PFSK-1 (cell line): ENCODE data around the gene UBE2D2.

Source experiments
- FOXP2 ChIP-seq: optimal IDR thresholded peaks from 2 replicates; pipeline ENCODE3; 2011; ENCODE audit warnings: borderline replicate concordance, control low read depth, inconsistent platforms; ENCODE audit not compliant: insufficient read depth; ENCODE audit errors: extremely low read length, extremely low read depth
- POLR2AphosphoS5 ChIP-seq: IDR thresholded peaks from 2 replicates; pipeline ENCODE4 v1.6.1; 2012; ENCODE audit warnings: low read depth, mild to moderate bottlenecking, control low read depth, low read length, moderate library complexity
- REST ChIP-seq, 2 experiments: IDR thresholded peaks; 2 replicates each; pipeline versions ENCODE4 v1.6.1 to v1.8.0; 2011 to 2012; ENCODE audit warnings: low read depth in 2 of 2, low read length in 2 of 2, control low read depth in 1 of 2, inconsistent platforms in 1 of 2, mild to moderate bottlenecking in 1 of 2, moderate library complexity in 1 of 2; ENCODE audit not compliant: insufficient read depth in 1 of 2
- SIN3A ChIP-seq: IDR thresholded peaks from 2 replicates; pipeline ENCODE4 v1.6.1; 2012; ENCODE audit warnings: mild to moderate bottlenecking, low read length, moderate library complexity, borderline replicate concordance; ENCODE audit not compliant: insufficient read depth
- TAF1 ChIP-seq: IDR thresholded peaks from 2 replicates; pipeline ENCODE4 v1.6.1; 2012; ENCODE audit warnings: low read length, control low read depth, borderline replicate concordance; ENCODE audit not compliant: insufficient read depth

The UBE2D2 gene

GRCh38 chr5:139675213-139675612 lies 114.1 kb downstream of the UBE2D2 start:
- no peak for TF ChIP-seq SIN3A
- no peak for TF ChIP-seq REST (IDR thresholded peaks at IDR 0.05; ENCODE audit: insufficient read depth in 1 of 2, low read depth in 2 of 2, low read length in 2 of 2)
- no peak for TF ChIP-seq FOXP2

GRCh38 chr5:139675825-139676224 lies 114.7 kb downstream of the UBE2D2 start:
- TF ChIP-seq SIN3A (no peak), POLR2AphosphoS5 (no peak)

- TF ChIP-seq FOXP2 (no peak), POLR2AphosphoS5 (no peak), SIN3A (no peak), REST (IDR thresholded peaks at IDR 0.05; ENCODE audit: insufficient read depth in 1 of 2, low read depth in 2 of 2, low read length in 2 of 2) (no peak), TAF1 (no peak)
Measured at GRCh38 chr5:139676406-139676805, 115.3 kb downstream of the UBE2D2 start.

GRCh38 chr5:139676951-139677735 lies 116.0 kb downstream of the UBE2D2 start:
- TF ChIP-seq FOXP2 (no peak), TAF1 (no peak), SIN3A (no peak), POLR2AphosphoS5 (no peak), REST (IDR thresholded peaks at IDR 0.05; ENCODE audit: insufficient read depth in 1 of 2, low read depth in 2 of 2, low read length in 2 of 2) (no peak)
